ENCODE measurements around the gene EXOC4.

Gene EXOC4

DNA sequence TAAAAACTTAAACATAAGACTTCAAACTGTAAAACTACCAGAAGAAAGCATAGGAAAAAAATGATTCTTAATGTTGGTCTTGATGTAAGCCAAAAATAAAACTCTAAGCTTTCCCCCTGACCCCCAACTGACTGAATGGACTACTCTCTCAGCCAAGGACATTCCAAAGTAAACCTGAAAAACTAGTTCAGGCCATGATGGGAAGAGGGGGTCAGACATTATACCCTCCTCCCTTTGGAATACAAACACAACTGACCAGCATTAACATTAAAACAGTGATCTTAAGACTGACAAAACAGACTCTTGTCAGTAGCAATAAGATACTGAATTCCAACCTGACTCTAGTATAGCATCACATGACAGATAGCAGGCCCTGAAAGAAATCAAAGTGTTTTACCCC is 860.8 kb downstream of the EXOC4 start:
- DNase-seq = no peak

DNA sequence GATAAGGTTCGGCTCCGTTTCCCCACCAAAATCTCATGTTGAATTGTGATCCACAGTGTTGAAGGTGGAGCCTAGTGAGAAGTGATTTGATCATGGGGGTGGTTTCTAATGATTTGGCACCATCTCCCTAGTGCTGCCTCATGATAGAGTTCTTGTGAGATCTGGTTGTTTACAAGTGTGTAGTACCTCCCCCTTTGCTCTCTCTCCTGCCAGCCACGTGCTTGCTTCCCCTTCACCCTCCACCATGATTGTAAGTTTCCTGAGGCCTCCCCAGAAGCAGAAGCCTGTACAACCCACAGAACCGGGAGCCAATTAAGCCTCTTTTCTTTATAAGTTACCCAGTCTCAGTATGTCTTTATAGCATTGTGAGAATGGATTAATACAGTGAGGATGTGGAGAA is 862.1 kb downstream of the EXOC4 start:
- no peak for DNase-seq
